Right atrium auricular region (tissue), 2 donors: ENCODE data around the gene ST6GALNAC5. TPM values are rescaled to one million over a fixed set of nuclear protein-coding genes. Genes with fewer than 3 reads are reported as not detected.

Experiments used
- DNase-seq: peaks from one replicate; pipeline ENCODE4 v3.0.0-alpha.2; 2019; ENCODE audit warnings: low spot score
- H3K27ac ChIP-seq, 2 donors: fragments of 200-600 bp; sonication (generic); 1 replicate in 1 of 2; 2 replicates in 1 of 2; pipeline ENCODE4 v1.5.1; 2016 to 2019
- H3K27me3 ChIP-seq, 2 donors: fragments of 200-600 bp; sonication (generic); one replicate each; pipeline versions ENCODE4 v1.5.1 to v1.6.0; 2017 to 2019
- H3K36me3 ChIP-seq: fragments of 200-600 bp; sonication (generic); one replicate; pipeline ENCODE4 v1.5.1; 2016
- H3K4me1 ChIP-seq, 2 donors: fragments of 200-600 bp; sonication (generic); one replicate each; pipeline versions ENCODE4 v1.5.1 to v1.6.0; 2017 to 2019
- H3K4me3 ChIP-seq, 2 donors: fragments of 200-600 bp; sonication (generic); 1 replicate in 1 of 2; 2 replicates in 1 of 2; pipeline ENCODE4 v1.5.1; 2017 to 2019; ENCODE audit warnings: mild to moderate bottlenecking in 1 of 2, moderate library complexity in 1 of 2
- H3K9me3 ChIP-seq, 2 donors: fragments of 200-600 bp; sonication (generic); one replicate each; pipeline ENCODE4 v1.5.1; 2019
- total RNA-seq, 2 donors: library from RNA; depleted of rRNA; stranded (reverse); fragments of >200 nt; gene quantifications; one replicate each; pipeline ENCODE4 v1.1.0, GENCODE V29; 2016
- TF ChIP-seq, protein P1 (sequence below), 2 donors: fragments of 200-600 bp; sonication (generic); IDR thresholded peaks; one replicate each; pipeline ENCODE4 v1.5.1; 2019; ENCODE audit warnings: antibody characterized with exemption in 2 of 2

The ST6GALNAC5 gene
- total RNA-seq, 2 donors from 2014 or later = 1.8 to 1.9 TPM

DNA sequence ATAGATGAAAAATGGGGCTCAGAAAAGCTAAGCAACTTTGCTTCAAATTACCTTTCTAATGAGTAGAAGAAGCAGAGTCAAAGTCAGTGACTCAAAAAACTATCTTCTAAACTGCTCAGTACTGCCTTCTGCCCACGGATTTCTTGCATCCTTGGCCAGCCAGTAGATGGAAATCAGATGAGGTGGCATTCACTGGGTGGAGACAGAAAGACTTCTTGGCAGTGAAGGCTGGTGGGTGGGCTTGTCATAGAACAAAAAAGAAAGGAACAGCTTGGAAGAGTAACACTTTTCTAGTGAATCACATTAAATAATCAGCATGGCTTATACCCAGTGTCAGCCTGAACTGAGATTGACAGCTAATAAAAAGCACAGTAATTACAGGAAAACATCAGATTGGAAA is 170.7 kb downstream of the ST6GALNAC5 start:
- no peaks in the 10 kb centered on the region for H3K27me3 ChIP-seq
- H3K27ac ChIP-seq = no peak overlapping the region
- no peaks in the 10 kb centered on the region for H3K9me3 ChIP-seq
- DNase-seq = no peak
- no peaks in the 10 kb centered on the region for H3K36me3 ChIP-seq
- H3K4me1 ChIP-seq = no peaks in the 10 kb centered on the region
- TF ChIP-seq, protein P1, sequence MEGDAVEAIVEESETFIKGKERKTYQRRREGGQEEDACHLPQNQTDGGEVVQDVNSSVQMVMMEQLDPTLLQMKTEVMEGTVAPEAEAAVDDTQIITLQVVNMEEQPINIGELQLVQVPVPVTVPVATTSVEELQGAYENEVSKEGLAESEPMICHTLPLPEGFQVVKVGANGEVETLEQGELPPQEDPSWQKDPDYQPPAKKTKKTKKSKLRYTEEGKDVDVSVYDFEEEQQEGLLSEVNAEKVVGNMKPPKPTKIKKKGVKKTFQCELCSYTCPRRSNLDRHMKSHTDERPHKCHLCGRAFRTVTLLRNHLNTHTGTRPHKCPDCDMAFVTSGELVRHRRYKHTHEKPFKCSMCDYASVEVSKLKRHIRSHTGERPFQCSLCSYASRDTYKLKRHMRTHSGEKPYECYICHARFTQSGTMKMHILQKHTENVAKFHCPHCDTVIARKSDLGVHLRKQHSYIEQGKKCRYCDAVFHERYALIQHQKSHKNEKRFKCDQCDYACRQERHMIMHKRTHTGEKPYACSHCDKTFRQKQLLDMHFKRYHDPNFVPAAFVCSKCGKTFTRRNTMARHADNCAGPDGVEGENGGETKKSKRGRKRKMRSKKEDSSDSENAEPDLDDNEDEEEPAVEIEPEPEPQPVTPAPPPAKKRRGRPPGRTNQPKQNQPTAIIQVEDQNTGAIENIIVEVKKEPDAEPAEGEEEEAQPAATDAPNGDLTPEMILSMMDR (IDR thresholded peaks at IDR 0.05) = no peak
- no peak overlapping the region for H3K4me3 ChIP-seq

DNA sequence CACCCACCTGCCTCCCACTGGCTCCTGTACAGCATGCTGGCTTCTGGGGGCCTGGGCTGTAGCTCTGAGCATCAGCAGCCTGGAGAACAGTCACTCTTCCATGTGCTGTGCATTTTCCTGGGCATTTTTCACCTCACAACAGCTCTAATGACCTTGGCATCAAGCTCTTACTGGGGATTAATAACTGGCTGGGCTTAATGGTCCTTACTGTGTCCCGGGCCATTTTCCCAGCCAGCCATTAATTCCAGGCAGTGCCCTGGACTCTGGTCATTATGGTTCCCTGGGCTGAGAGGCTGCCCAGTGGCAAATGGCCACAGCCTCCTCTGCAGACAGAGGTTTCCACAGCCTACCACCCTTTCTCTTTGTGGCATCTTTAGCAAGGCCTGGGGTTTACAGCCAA is 171.8 kb downstream of the ST6GALNAC5 start:
- no peaks in the 10 kb centered on the region for H3K27me3 ChIP-seq
- H3K36me3 ChIP-seq = no peaks in the 10 kb centered on the region
- H3K4me1 ChIP-seq = no peaks in the 10 kb centered on the region
- H3K27ac ChIP-seq = no peak overlapping the region
- no peak for DNase-seq
- no peaks in the 10 kb centered on the region for H3K9me3 ChIP-seq
- H3K4me3 ChIP-seq = no peak overlapping the region
- TF ChIP-seq, protein P1 (IDR thresholded peaks at IDR 0.05) = no peak

DNA sequence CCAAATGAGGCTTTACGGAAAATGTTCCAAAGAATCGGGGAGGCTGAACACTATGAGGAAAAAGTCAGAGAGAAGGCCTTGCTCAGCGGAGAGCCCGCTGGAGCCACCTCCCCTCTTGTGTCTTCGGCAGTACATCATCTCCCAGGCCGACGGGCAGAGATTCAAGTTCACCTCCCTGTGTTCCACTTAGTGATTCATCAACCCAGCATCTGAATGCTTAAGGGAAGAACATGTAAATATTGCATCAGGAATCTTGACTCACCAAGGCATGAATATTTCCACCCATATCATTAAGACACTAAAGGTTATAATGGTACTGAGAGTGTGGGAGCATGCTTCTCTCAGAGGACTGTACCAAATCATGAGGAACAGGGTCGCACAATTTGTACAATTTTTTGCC is 172.5 kb downstream of the ST6GALNAC5 start:
- Histone ChIP-seq H3K27ac (no peak overlapping the region), H3K4me3 (no peak overlapping the region), H3K4me1 (no peaks in the 10 kb centered on the region), H3K27me3 (no peaks in the 10 kb centered on the region), H3K9me3 (no peaks in the 10 kb centered on the region), H3K36me3 (no peaks in the 10 kb centered on the region)
- TF ChIP-seq, protein P1 (IDR thresholded peaks at IDR 0.05) = no peak
- DNase-seq = no peak

DNA sequence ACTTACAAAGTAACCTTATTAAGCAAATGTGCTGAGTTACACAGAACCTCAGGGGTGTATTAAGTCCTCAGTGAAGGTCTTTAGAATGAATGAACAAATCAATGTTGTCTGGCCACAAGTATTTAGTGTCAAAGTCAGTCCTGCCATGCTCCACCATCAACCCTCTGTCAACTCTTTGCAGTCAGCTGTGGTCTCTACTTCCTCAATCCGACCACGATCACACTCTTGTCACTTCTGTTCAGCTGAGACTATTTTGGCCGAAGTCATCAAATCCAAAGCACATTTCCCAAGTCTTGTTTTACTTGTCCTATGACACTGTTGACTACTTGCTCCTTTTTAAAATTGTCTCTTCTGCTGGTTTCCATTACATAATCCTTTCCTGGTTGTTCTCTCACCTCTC is 173.5 kb downstream of the ST6GALNAC5 start:
- no peak for DNase-seq
- TF ChIP-seq, protein P1 (IDR thresholded peaks at IDR 0.05) = no peak
- Histone ChIP-seq H3K4me1 (no peaks in the 10 kb centered on the region), H3K27me3 (no peaks in the 10 kb centered on the region), H3K36me3 (no peaks in the 10 kb centered on the region), H3K9me3 (no peaks in the 10 kb centered on the region), H3K4me3 (no peak overlapping the region), H3K27ac (no peak overlapping the region)

- Histone ChIP-seq H3K27me3 (no peaks in the 10 kb centered on the region), H3K9me3 (no peaks in the 10 kb centered on the region), H3K27ac (no peak overlapping the region), H3K4me3 (no peak overlapping the region), H3K4me1 (no peaks in the 10 kb centered on the region), H3K36me3 (no peaks in the 10 kb centered on the region)
- TF ChIP-seq, protein P1 (IDR thresholded peaks at IDR 0.05) = no peak
- no peak for DNase-seq
Measured at GRCh38 chr1:77044133-77044849, 177.0 kb downstream of the ST6GALNAC5 start.

- H3K4me3 ChIP-seq = no peak overlapping the region
- H3K27me3 ChIP-seq = no peaks in the 10 kb centered on the region
- H3K4me1 ChIP-seq = no peaks in the 10 kb centered on the region
- no peak for DNase-seq
- no peak overlapping the region for H3K27ac ChIP-seq
- TF ChIP-seq, protein P1 (IDR thresholded peaks at IDR 0.05) = no peak
- no peaks in the 10 kb centered on the region for H3K9me3 ChIP-seq
- no peaks in the 10 kb centered on the region for H3K36me3 ChIP-seq
Measured at GRCh38 chr1:77047575-77047974, 180.3 kb downstream of the ST6GALNAC5 start.
